ENCODE results near the gene DBX1. TPM values are rescaled to one million over a fixed set of nuclear protein-coding genes. Genes with fewer than 3 reads are reported as not detected.

The DBX1 gene
- total and polyA plus RNA-seq, 2 experiments from 2014 or later = not detected

DNA sequence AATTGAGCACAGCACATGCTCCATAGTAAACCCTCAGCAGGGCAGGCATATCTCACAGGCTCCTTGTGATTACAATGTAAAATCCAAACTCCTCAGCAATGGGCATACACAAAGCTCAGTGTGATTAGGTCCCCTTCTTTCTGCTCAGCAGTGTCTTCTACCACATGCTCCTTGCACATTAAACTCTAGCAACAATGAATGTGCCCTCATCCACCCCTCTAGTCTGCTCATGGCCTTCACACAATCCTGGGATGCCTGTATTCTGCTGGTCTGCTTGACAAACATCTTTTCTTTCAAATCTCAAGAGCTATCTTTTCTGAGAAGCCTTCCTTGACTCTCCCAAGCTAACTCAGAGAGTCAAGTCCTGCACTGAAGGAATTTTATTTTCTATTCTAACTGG is 32.4 kb upstream of the DBX1 start:
- peaks cover 24% of the 10 kb centered on the region for H3K27me3 ChIP-seq

DNA sequence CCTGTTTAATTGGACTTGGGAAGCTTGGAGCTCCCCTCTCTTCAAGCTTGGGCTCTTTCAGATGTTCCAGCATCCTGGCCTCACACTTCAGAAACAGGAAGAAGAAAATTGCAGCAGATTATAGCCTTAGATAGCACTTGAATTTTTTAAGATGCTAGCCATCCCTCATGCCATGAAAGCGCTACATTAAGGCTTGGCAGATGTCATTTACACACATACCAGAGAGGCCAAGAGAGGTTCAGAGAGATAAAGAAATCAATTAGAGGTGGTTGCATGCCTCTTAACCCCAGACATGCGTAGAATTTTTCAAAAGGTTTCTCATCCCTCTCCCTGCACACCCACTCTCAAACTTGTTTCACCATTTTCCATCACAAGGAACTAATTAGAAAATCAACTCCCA is 31.9 kb upstream of the DBX1 start:
- no peaks in the 10 kb centered on the region for H3K36me3 ChIP-seq
- no peaks in the 10 kb centered on the region for H3K9me3 ChIP-seq (ENCODE audit: low read depth)
- TF ChIP-seq, protein P1, sequence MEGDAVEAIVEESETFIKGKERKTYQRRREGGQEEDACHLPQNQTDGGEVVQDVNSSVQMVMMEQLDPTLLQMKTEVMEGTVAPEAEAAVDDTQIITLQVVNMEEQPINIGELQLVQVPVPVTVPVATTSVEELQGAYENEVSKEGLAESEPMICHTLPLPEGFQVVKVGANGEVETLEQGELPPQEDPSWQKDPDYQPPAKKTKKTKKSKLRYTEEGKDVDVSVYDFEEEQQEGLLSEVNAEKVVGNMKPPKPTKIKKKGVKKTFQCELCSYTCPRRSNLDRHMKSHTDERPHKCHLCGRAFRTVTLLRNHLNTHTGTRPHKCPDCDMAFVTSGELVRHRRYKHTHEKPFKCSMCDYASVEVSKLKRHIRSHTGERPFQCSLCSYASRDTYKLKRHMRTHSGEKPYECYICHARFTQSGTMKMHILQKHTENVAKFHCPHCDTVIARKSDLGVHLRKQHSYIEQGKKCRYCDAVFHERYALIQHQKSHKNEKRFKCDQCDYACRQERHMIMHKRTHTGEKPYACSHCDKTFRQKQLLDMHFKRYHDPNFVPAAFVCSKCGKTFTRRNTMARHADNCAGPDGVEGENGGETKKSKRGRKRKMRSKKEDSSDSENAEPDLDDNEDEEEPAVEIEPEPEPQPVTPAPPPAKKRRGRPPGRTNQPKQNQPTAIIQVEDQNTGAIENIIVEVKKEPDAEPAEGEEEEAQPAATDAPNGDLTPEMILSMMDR (IDR thresholded peaks at IDR 0.05; ENCODE audit: low read depth, low read length) = no peak
- no peak overlapping the region for H3K27ac ChIP-seq
- no peak for DNase-seq (ENCODE audit: low read depth in 1 of 2, low spot score in 1 of 2)
- H3K27me3 ChIP-seq = peaks cover 24% of the 10 kb centered on the region
- no peak overlapping the region for H3K4me3 ChIP-seq
- H3K4me1 ChIP-seq (ENCODE audit: low read depth) = no peaks in the 10 kb centered on the region

More for the DNA sequence above, 32.4 kb upstream of the DBX1 start:
- no peak overlapping the region for H3K27ac ChIP-seq
- TF ChIP-seq, protein P1 (IDR thresholded peaks at IDR 0.05; ENCODE audit: low read depth, low read length) = no peak
- no peaks in the 10 kb centered on the region for H3K36me3 ChIP-seq
- DNase-seq (ENCODE audit: low read depth in 1 of 2, low spot score in 1 of 2) = no peak
- no peaks in the 10 kb centered on the region for H3K4me1 ChIP-seq (ENCODE audit: low read depth)
- H3K9me3 ChIP-seq (ENCODE audit: low read depth) = no peaks in the 10 kb centered on the region
- H3K4me3 ChIP-seq = no peak overlapping the region

DNA sequence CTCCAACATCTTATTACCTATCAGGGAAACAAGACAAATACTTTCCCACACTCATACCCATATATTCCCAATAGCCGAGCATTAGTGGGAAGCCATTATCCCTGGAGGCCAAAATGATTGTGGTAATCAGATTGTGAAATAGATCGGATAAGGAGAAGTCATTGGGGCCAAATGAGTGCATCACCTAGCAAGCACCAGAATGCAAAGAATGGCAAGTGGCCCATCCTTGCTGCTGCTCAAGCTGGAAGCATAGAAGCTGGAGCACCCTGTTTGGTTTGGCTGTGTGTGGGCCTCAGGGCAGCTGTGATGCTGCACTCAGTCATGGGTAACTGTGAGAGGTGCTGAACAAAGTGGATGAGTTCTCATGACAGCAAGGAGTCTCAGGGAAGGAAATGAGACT is 18.7 kb upstream of the DBX1 start:
- no peak for DNase-seq (ENCODE audit: low read depth in 1 of 2, low spot score in 1 of 2)
- H3K27ac ChIP-seq = no peak overlapping the region
- no peaks in the 10 kb centered on the region for H3K9me3 ChIP-seq (ENCODE audit: low read depth)
- H3K27me3 ChIP-seq = peaks cover 45% of the 10 kb centered on the region
- no peaks in the 10 kb centered on the region for H3K36me3 ChIP-seq
- H3K4me1 ChIP-seq (ENCODE audit: low read depth) = no peaks in the 10 kb centered on the region
- TF ChIP-seq, protein P1 (IDR thresholded peaks at IDR 0.05; ENCODE audit: low read depth, low read length) = no peak
- H3K4me3 ChIP-seq = no peak overlapping the region

DNA sequence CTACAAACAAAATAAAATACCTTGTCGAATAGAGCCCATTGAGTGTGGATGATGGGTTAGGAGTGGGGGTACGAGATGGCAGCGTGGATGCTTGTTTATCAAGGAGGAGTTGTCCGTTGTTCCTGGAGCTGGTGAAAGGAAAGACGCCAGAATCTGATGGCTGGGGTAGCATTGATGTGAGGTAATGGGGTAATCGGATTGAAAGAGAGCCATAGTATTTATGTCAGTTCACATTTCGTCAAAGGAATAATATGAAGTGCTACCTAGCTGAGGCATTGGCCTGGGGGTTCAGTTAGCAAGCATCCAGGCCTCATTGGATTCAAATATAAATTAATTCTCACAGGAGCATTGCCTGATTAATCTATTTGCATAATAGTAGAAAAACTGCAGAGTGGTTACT is 16.9 kb upstream of the DBX1 start:
- Histone ChIP-seq H3K36me3 (no peaks in the 10 kb centered on the region), H3K9me3 (ENCODE audit: low read depth) (no peaks in the 10 kb centered on the region), H3K27ac (no peak overlapping the region), H3K27me3 (peaks cover 63% of the 10 kb centered on the region), H3K4me1 (ENCODE audit: low read depth) (no peaks in the 10 kb centered on the region), H3K4me3 (no peak overlapping the region)
- TF ChIP-seq, protein P1 (IDR thresholded peaks at IDR 0.05; ENCODE audit: low read depth, low read length) = no peak
- no peak for DNase-seq (ENCODE audit: low read depth in 1 of 2, low spot score in 1 of 2)

DNA sequence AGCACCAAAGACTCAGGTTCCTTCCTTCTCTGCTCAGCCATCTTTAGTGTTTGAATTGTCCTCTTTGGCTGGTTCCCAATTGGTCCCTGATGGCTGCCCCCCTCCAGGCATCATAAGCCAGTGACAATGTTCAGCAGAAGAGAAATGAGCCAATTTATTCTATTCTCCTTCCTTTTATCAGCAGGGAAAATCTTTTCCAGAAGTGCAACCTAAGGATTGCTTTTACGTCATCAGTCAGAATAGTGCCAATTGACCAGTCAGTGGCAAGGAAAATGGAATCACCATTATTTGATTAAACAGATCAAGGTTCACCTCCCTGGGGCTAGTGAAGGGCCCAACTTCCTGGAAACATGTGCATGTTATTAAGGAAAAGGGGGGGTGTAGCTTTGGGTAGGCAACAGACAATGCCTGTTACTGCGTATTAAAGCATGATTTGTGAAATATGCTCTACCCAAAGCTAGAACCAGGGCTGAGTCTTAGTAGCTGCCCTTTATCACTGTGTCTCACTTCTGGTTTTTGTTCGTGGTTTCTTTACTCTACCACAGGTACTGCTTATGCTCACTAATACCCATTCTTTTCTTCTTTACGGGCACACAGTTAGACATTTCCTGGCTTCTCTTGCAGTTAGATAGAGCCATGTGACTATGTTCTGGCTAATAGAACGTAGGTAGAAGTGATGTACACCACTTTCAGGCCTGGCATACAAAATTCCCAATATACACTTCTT is 12.6 kb upstream of the DBX1 start:
- Histone ChIP-seq H3K4me1 (ENCODE audit: low read depth) (no peaks in the 10 kb centered on the region), H3K4me3 (no peak overlapping the region), H3K36me3 (no peaks in the 10 kb centered on the region), H3K27ac (no peak overlapping the region), H3K9me3 (ENCODE audit: low read depth) (no peaks in the 10 kb centered on the region), H3K27me3 (peaks cover 69% of the 10 kb centered on the region)
- TF ChIP-seq, protein P1 (IDR thresholded peaks at IDR 0.05; ENCODE audit: low read depth, low read length) = no peak
- no peak for DNase-seq (ENCODE audit: low read depth in 1 of 2, low spot score in 1 of 2)

All from cardiac muscle cell (in vitro differentiated cells and primary cell).